Dermis microvascular lymphatic vessel endothelial cell (primary cell): Measurements from ENCODE around the gene CHORDC1. TPM values are rescaled to one million over a fixed set of nuclear protein-coding genes. Genes with fewer than 3 reads are reported as not detected.
"Not testable (repeated sequence)": the region's sequence is repeated elsewhere in the genome, so short reads cannot be mapped to it uniquely, and the experiment has no call there.

Experiments used
- DNase-seq, 2 donors: peaks; one replicate each; pipeline versions ENCODE4 v3.0.0 to v3.0.0-alpha.2; 2010; ENCODE audit warnings: low read depth in 2 of 2
- total RNA-seq: library from RNA; depleted of rRNA; stranded (reverse); fragments of >200 nt; gene quantifications from 2 replicates; pipeline ENCODE4 v1.2.1, GENCODE V29; 2014

CHORDC1 gene
- total RNA-seq, 1 donor from 2014 or later, result 21.1 TPM

DNA sequence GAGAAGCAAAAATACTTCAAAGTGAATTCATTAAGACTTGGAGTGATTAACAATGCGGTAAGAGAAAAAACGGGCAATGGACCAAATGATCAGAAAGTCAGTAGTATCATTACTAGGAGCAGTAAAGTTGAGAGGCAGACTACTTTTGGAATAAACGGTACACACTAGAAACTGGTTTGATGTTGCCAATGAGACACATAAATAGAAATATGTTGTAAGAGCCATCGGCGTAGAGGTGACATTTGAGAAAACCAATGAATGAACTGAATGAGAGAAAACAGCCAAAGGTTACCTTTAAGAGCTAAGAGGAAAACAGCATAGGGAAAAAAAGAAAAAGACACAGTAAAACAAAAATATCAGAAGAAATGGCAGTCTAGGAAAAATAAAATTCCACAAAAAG lies 6.2 kb downstream of the CHORDC1 start:
- DNase-seq, result no peak

DNA sequence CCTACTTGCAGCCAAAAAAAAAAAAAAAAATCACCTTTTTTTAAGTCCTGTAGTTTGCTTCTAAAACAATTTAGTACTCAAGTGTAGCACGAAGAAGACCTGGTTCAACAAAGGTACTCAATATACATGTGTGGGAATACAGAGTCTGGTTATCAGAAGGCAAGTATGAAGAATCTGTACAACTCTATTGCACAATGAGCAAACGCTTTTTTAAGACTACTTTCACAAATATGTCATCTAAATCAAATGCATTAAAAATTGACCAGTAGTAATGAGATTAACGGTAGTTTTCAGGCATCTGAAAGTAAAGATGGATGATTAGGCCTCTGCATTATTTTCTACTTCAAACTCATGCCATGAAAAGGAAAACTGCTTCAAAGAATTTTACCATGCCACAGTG lies 9.5 kb downstream of the CHORDC1 start:
- no peak for DNase-seq

DNA sequence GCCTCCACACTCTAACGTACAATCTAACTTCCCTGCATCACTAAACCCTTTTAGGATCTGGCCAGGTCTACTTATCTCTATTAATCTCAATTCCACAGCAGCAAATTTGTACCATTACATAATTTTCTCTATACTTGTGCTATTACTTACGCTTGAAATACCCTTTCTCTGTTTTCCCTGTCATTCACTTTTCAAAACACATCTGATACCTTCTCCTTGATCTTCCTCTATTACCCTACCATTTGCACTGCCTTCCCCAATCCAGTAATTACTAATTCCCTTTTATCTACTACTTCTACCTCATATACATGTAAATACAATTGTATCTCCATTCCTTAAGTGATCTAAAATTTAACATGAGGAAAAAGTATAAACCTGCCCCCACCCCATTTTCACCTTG lies 14.0 kb downstream of the CHORDC1 start:
- no peak for DNase-seq

DNA sequence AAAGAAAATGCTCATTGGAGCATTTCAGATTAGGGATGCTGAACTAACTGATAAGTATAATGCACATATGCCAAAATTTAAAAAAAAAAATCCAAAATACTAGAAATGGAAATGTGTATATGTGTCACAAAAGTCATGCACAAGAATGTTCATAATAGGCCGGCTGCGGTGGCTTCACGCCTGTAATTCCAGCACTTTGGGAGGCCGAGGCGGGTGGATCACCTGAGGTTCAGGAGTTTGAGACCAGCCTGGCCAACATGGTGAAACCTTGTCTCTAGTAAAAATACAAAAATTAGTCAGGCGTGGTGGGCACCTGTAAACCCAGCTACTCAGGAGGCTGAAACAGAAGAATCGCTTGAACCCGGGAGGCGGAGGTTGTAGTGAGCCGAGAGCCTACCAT lies 14.9 kb downstream of the CHORDC1 start:
- not testable (repeated sequence) for DNase-seq

DNA sequence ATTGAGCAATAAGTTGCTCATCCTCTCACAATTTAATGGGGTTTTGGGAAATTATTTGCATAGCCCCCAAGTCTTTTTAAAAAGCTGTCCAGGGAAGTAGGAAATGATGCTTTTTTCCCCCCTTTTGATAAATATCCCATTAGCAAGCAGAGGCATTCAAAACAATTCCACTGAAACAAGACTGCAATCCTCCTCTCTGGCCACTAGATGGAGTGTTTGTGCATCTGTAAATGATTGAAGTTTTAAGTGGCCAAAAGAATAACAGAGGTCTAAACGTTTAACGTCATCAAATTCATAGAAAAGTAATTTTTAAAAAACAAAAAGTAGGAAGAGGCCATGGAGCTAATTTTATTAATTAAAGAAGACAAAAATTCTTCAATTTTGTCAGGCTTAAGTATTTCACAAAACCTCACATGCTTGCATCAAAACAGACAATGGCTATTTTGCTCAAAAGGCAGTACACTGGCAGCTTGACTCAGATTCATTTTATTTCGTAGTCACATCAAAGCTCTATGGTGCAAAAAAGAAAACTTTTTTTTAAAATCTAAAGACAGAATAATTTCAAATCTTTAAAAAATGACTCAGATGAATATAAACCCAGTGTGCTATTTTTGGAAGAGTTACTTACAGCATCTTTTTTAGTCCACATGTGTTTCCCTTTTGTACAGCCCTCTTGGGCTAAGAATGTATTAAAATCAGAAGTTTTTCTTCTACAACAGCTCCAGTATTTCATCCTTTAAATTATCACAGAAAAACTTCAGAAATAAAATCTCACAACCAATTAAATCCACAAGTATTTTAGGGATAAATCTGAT lies 17.8 kb downstream of the CHORDC1 start:
- DNase-seq, result peak; percentile 55 to 73

DNA sequence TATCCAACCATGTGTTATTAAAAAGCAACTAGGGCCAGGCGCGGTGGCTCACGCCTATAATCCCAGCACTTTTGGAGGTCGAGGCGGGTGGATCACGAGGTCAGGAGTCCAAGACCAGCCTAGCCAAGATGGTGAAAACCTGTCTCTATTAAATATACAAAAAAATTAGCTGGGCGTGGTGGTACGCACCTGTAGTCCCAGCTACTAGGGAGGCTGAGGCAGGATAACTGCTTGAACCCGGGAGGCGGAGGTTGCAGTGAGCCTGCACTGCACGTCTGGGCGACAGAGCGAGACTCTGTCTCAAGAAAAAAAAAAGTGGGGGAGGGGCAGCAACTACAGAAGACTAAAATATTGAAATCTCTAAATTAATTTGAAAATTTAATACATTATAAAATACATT lies 18.4 kb downstream of the CHORDC1 start:
- DNase-seq, result no peak

DNA sequence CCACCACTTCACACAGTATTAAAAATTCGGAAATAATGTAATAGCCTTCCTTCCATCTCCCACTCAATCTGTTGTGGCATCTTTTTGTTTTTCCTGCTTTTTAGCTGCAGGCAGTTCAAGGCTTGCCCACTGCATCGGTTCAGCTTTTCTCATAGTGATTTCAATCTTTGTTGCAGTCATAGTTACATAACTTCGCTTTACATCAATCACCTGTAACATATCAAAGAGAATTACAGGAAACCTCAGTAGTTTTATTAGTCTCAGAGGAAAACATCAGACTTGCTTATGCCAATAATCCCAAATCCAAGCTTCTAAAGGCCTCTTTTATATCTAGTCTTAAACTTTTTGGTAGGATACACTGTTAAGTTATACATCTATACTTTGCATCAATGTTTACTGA lies 20.5 kb downstream of the CHORDC1 start:
- DNase-seq, result no peak

DNA sequence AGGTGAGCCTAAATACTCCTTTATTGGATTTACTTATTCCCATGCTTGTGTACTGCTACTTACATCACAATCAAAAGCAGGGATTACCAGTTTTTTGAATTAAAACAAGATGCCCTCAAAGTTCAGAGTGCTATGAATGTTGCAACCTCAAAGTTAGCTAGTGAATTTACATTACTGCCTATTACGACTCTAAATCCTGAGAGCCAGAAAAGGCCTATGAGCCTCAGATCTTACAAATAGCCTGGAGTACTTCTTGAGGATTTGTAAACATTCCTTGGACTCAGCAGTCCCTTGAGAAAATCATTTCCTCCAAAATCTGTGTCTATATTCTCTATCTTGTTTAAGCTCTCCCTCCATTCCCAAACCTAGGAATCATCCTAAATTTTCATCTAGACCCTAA lies 25.5 kb downstream of the CHORDC1 start:
- no peak for DNase-seq

DNA sequence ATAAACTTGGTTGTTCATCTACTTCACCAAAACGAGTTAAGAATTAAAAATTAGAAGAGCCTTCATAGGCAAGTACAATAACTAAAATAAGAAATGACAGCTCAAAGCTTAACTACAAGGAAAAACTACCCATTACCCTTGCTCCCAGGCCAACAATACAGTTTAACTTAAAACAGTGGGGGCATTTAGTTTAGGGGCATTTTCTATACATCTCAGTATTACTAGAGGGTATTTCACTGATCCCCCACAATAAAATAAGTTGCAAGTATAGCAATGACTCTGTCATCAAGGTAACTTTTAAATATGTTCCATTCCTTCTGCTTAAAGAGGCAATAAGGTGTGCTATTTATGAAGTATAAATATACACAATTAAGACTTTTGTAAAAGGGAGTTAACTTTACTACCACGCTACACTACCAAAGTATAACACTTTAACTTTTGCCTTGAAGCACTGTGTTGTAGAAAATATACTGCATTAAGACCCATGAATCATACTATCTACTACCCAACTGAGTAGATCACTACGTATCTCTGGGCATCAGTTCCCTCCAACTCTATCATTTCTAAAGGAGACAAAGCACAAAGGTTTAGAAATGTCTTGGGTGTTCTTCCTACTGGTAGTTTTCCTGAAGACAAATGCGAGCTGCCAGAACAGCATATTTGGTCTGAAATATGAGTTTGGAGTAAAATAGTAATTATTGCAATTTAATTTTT lies 29.8 kb downstream of the CHORDC1 start:
- DNase-seq, result no peak

DNA sequence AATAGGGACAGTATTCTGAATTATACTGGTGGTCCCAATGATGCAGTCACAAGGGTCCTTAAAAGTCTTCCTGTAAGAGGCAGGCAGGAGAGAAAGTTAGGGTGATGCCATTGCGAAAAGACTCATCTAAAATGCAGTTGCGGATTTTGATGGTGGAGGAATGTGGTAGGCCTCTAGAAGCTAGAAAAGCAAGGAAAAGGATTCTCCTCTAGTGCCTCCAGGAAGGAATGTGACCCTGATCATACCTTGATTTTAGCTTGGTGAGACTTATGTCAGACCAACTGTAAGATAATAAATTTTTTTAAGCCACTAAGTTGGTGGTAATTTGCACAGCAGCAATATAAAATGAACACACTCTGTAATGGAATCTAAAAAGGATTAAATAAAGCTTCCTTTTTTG lies 33.8 kb downstream of the CHORDC1 start:
- no peak for DNase-seq

DNA sequence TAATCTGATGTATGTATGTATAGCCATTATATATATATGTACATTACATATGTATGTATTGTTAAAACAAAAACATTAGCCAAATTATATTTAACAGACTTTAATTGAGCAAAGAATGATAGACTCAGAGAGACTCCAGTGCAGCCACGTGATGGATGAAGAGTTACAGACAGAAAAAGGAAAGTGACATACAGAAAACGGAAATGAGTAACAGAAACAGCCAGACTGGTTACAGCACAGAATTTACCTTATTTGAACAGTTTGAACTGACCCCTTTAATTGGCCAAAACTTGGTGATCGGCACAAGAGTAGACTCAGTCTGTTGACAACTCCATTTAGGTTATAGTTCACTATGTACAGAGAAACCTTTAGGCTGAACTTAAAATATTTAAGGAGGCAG lies 35.0 kb downstream of the CHORDC1 start:
- DNase-seq, result peak in 1 of 2 donors; percentile 1

DNA sequence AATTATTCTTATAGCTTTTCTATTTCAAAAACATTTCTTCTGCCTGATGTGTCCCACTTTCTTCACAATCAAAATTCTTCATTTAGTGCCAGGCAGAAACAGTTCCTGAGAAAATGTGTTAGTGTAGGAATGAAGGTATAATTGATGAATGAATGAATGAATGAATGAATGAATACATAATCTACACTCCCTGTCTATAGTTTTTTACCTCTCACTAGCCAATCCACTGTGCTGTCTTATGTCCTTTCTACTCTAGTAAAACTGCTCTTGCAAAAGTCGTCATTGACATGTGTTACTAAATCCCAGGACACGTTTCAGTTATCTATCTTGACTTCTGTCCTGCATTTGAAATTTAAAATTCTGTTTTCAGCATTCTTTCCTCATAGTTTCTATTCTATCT lies 42.9 kb downstream of the CHORDC1 start:
- no peak for DNase-seq

DNA sequence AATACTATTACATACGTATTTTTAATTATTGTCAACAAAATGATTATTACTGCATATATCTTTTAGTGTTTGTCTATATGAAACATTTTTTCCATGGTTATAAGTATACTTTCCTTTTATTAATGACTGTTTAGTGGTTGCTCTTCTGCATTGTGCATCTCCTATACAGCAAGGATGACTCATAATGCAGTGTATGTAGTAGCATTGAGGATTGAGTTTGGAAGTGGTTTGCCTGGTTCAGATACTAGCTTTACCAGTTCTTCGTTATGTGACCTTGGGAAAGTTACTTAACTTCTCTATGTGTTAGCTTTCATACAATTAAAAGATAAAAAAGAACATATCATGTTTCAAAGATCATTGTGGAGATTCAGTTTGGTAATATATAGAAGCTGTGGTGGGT lies 44.1 kb downstream of the CHORDC1 start:
- no peak for DNase-seq

DNA sequence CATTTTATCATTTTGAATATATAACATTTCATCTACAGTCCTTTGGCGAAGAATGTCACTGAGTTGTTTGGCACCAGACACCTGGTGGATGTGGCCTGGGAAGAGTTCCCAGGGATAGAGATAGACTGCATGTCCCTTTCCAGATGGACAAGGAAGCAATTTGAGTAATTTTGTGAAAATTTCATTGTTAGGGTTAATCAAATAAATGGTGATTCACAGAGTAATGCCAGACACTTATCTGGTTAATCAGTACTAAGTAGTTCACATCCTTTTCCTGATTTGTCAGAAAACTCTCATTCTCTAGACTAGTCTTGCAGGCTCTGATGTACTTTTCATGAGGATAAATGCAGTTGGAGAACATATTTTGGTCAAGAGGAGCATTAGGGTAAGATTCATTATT lies 46.8 kb downstream of the CHORDC1 start:
- DNase-seq, result no peak

DNA sequence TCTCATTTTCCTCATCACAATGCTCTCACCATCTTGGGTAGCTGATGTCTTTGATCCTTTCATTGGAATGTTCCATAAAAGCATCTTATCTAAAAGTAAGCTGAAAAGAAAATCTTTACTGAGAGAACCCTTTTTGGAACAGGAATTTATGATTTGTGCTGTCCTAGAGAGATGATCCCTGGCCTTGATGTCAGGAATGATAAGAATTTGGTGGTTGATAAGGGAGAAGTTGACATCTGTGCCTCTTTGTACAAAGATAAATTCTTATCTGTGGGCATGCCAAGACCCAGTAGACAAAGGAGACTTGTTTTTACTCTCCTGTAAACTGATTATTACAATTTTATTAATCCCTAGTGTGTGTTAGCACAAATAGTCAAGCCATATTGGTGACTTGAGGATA lies 51.5 kb downstream of the CHORDC1 start:
- DNase-seq, result no peak

DNA sequence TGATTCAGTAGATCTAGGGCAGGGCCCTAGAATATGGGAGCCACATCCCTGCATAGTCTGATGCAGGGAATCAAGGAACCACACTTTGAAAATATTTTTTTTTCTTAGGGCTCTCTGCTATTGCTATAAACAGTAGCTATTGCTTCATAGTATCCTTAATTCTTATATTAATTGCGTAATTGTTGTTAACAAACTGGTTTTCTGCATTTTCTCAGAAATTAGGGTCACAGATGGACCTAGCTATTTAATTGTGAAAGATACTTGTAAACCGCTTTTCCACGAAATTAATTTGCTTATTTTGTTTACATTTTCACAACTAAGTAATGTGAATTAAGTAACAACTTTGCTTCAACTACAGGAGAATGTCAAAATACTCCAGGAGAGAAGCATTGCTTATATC lies 54.3 kb downstream of the CHORDC1 start:
- no peak for DNase-seq

DNA sequence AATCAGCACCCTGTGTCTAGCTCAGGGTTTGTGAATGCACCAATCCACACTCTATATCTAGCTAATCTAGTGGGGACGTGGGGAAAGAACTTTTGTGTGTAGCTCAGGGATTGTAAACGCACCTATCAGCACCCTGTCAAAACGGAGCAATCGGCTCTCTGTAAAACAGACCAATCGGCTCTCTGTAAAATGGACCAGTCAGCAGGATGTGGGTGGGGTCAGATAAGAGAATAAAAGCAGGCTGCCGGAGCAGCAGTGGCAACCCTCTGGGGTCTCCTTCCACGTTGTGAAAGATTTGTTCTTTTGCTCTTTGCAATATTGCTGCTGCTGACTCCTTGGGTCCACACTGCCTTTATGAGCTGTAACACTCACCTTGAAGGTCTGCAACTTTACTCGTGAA lies 55.1 kb downstream of the CHORDC1 start:
- DNase-seq, result not testable (repeated sequence)

DNA sequence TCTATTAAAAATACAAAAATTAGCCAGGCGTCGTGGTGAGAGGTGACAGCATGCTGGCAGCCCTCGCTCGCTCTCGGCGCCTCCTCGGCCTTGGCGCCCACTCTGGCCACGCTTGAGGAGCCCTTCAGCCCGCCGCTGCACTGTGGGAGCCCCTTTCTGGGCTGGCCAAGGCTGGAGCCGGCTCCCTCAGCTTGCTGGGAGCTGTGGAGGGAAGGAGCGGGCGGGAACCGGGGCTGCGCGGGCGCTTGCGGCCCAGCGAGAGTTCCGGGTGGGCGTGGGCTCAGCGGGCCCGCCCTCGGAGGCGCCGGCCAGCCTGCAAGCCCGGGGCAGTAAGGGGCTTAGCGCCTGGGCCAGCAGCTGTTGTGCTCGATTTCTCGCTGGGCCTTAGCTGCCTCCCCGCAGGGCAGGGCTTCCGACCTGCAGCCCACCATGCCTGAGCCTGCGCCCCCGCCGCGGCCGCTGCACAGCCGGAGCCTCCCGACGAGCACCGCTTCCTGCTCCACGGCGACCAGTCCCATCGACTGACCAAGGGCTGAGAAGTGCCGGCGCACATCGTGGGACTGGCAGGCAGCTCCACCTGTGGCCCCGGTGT lies 55.8 kb downstream of the CHORDC1 start:
- not testable (repeated sequence) for DNase-seq

Other genes with a start within 250 kb of the CHORDC1 start
- not detected in 2 replicates for gene TRIM49C, start 191.9 kb downstream of the CHORDC1 start, total RNA-seq
- not detected in 2 replicates for gene UBTFL1, start 137.1 kb downstream of the CHORDC1 start, total RNA-seq
- gene NAALAD2, start 88.4 kb downstream of the CHORDC1 start, total RNA-seq, result 0.26 and 0.51 TPM in 2 replicates